C4-2B (cell line): ENCODE measurements around the gene LRP2.
"Not testable (repeated sequence)": the region's sequence is repeated elsewhere in the genome, so short reads cannot be mapped to it uniquely, and the experiment has no call there.

Experiments used
- H3K27ac ChIP-seq: fragments of 450-650 bp; 2 replicates; pipeline ENCODE4 v1.5.1; 2017
- CTCF ChIP-seq: fragments of 450-650 bp; conservative IDR thresholded peaks from 2 replicates; pipeline ENCODE4 v1.5.1; 2017; ENCODE audit warnings: mild to moderate bottlenecking
- ZFX ChIP-seq: fragments of 450-650 bp; IDR thresholded peaks from 2 replicates; pipeline ENCODE4 v1.6.1; 2017

Gene LRP2

GRCh38 chr2:169362118-169362893 is at the start of gene LRP2:
LRP2 (minus strand) TSS chr2:169362534; CDS start chr2:169362399, 135 bp downstream.
- H3K27ac ChIP-seq = no peak within 1 kb of the TSS
- TF ChIP-seq ZFX (no peak), CTCF (peak; percentile 6; the same call in 1 of the 2 replicates)

- H3K27ac ChIP-seq = no peak overlapping the region
- TF ChIP-seq CTCF = no peak
- TF ChIP-seq ZFX = no peak
Observed at GRCh38 chr2:169406891-169407290, 44.6 kb upstream of the LRP2 start.

GRCh38 chr2:169399491-169399890 is 37.2 kb upstream of the LRP2 start:
- H3K27ac ChIP-seq = not testable (repeated sequence)

GRCh38 chr2:169397697-169398096 is 35.4 kb upstream of the LRP2 start:
- TF ChIP-seq CTCF (peak; percentile 60), ZFX (no peak)
- no peak overlapping the region for H3K27ac ChIP-seq

GRCh38 chr2:169395821-169396374 is 33.6 kb upstream of the LRP2 start:
- no peak overlapping the region for H3K27ac ChIP-seq
- TF ChIP-seq ZFX (no peak), CTCF (no peak)

GRCh38 chr2:169393068-169393590 is 30.8 kb upstream of the LRP2 start:
- no peak overlapping the region for H3K27ac ChIP-seq
- TF ChIP-seq CTCF (no peak), ZFX (no peak)

- no peak for TF ChIP-seq ZFX
- TF ChIP-seq CTCF = no peak
- no peak overlapping the region for H3K27ac ChIP-seq
Observed at GRCh38 chr2:169391236-169391635, 28.9 kb upstream of the LRP2 start.
